Glomerular visceral epithelial cell (primary cell): Measurements from ENCODE around the gene CRPPA.

ENCODE experiments used
- DNase-seq: peaks from one replicate; pipeline ENCODE4 v3.0.0-alpha.2; 2016; ENCODE audit errors: extremely low spot score

The CRPPA gene

GRCh38 chr7:16423761-16424160 is 2.4 kb upstream of the CRPPA start:
- DNase-seq = no peak

- no peak for DNase-seq
Observed at GRCh38 chr7:16422917-16423316, 1.6 kb upstream of the CRPPA start.

GRCh38 chr7:16422103-16422435 is 731 bp upstream of the CRPPA start:
- DNase-seq = no peak

- DNase-seq = peak; percentile 87
Observed at GRCh38 chr7:16420649-16421332, 547 bp downstream of the CRPPA start.

- no peak for DNase-seq
Observed at GRCh38 chr7:16420329-16420648, 1.0 kb downstream of the CRPPA start.

GRCh38 chr7:16419859-16420258 is 1.5 kb downstream of the CRPPA start:
- DNase-seq = no peak

GRCh38 chr7:16419126-16419525 is 2.2 kb downstream of the CRPPA start:
- no peak for DNase-seq

- DNase-seq = no peak
Observed at GRCh38 chr7:16417906-16418305, 3.4 kb downstream of the CRPPA start.

GRCh38 chr7:16416289-16417282 is 4.8 kb downstream of the CRPPA start:
- DNase-seq = peak; percentile 17

- DNase-seq = no peak
Observed at GRCh38 chr7:16412274-16413254, 8.8 kb downstream of the CRPPA start.

GRCh38 chr7:16411391-16411790 is 9.9 kb downstream of the CRPPA start:
- DNase-seq = no peak

- DNase-seq = no peak
Observed at GRCh38 chr7:16409777-16410176, 11.6 kb downstream of the CRPPA start.

GRCh38 chr7:16404636-16405035 is 16.7 kb downstream of the CRPPA start:
- DNase-seq = no peak

GRCh38 chr7:16403475-16403874 is 17.9 kb downstream of the CRPPA start:
- DNase-seq = no peak

- no peak for DNase-seq
Observed at GRCh38 chr7:16402940-16403339, 18.4 kb downstream of the CRPPA start.

- no peak for DNase-seq
Observed at GRCh38 chr7:16402091-16402490, 19.2 kb downstream of the CRPPA start.

GRCh38 chr7:16400893-16401275 is 20.5 kb downstream of the CRPPA start:
- DNase-seq = no peak

GRCh38 chr7:16399916-16400892 is 21.1 kb downstream of the CRPPA start:
- no peak for DNase-seq

GRCh38 chr7:16399265-16399831 is 22.0 kb downstream of the CRPPA start:
- no peak for DNase-seq
